HUES6 (cell line): ENCODE results near the gene HIGD1B.
"Not testable (repeated sequence)": the region's sequence is repeated elsewhere in the genome, so short reads cannot be mapped to it uniquely, and the experiment has no call there.

Experiments used
- H3K27ac ChIP-seq: 2 replicates; pipeline ENCODE4 v1.7.0; 2013; ENCODE audit warnings: low read depth, mild to moderate bottlenecking, low read length, inconsistent platforms
- H3K27me3 ChIP-seq: 2 replicates; pipeline ENCODE4 v1.6.1; 2013; ENCODE audit warnings: low read length; ENCODE audit not compliant: control insufficient read depth, insufficient read depth
- H3K36me3 ChIP-seq: 2 replicates; pipeline ENCODE4 v1.6.1; 2013; ENCODE audit warnings: low read length; ENCODE audit not compliant: control insufficient read depth, insufficient read depth
- H3K4me1 ChIP-seq: 2 replicates; pipeline ENCODE4 v1.6.1; 2013; ENCODE audit warnings: low read length; ENCODE audit not compliant: control insufficient read depth, insufficient read depth
- H3K4me3 ChIP-seq: 2 replicates; pipeline ENCODE4 v1.5.1; 2013; ENCODE audit warnings: low read depth, low read length
- H3K9ac ChIP-seq: one replicate; pipeline ENCODE4 v1.6.1; 2013; ENCODE audit warnings: mild to moderate bottlenecking, low read length
- H3K9me3 ChIP-seq: 2 replicates; pipeline ENCODE4 v1.6.1; 2013; ENCODE audit warnings: low read depth, low read length; ENCODE audit not compliant: control insufficient read depth, insufficient read depth

The HIGD1B gene

GRCh38 chr17:44820631-44821212, 27.0 kb upstream of the HIGD1B start:
- H3K9ac ChIP-seq = no peak overlapping the region
- H3K27ac ChIP-seq = no peak overlapping the region
- H3K4me1 ChIP-seq = no peaks in the 10 kb centered on the region

GRCh38 chr17:44825236-44825635, 22.4 kb upstream of the HIGD1B start:
- not testable (repeated sequence) for H3K27me3 ChIP-seq, H3K9ac ChIP-seq, H3K27ac ChIP-seq, H3K4me3 ChIP-seq, H3K9me3 ChIP-seq, H3K36me3 ChIP-seq, H3K4me1 ChIP-seq

More at GRCh38 chr17:44820631-44821212, 27.0 kb upstream of the HIGD1B start:
- no peak overlapping the region for H3K4me3 ChIP-seq
- no peaks in the 10 kb centered on the region for H3K9me3 ChIP-seq
- H3K27me3 ChIP-seq = no peaks in the 10 kb centered on the region
- peaks cover 4% of the 10 kb centered on the region for H3K36me3 ChIP-seq

- H3K4me3 ChIP-seq = no peak overlapping the region
- peaks cover 14% of the 10 kb centered on the region for H3K4me1 ChIP-seq
- no peaks in the 10 kb centered on the region for H3K9me3 ChIP-seq
- H3K36me3 ChIP-seq = no peaks in the 10 kb centered on the region
- no peak overlapping the region for H3K27ac ChIP-seq
- H3K27me3 ChIP-seq = no peaks in the 10 kb centered on the region
- H3K9ac ChIP-seq = no peak overlapping the region
Measured at GRCh38 chr17:44826123-44826790, 21.4 kb upstream of the HIGD1B start.

GRCh38 chr17:44827863-44828262, 19.8 kb upstream of the HIGD1B start:
- no peak overlapping the region for H3K27ac ChIP-seq
- no peaks in the 10 kb centered on the region for H3K27me3 ChIP-seq

GRCh38 chr17:44828919-44829522, 18.7 kb upstream of the HIGD1B start:
- Histone ChIP-seq H3K27ac (peak overlapping the region; percentile 77), H3K27me3 (no peaks in the 10 kb centered on the region), H3K4me1 (peaks cover 26% of the 10 kb centered on the region), H3K9me3 (no peaks in the 10 kb centered on the region), H3K9ac (peak overlapping the region; percentile 91), H3K36me3 (no peaks in the 10 kb centered on the region), H3K4me3 (peak overlapping the region; percentile 78)

More at GRCh38 chr17:44827863-44828262, 19.8 kb upstream of the HIGD1B start:
- H3K4me3 ChIP-seq = peak overlapping the region; percentile 78
- H3K36me3 ChIP-seq = no peaks in the 10 kb centered on the region
- H3K9me3 ChIP-seq = no peaks in the 10 kb centered on the region
- H3K9ac ChIP-seq = no peak overlapping the region
- peaks cover 25% of the 10 kb centered on the region for H3K4me1 ChIP-seq

GRCh38 chr17:44829523-44830358, 17.9 kb upstream of the HIGD1B start, which contains the start of gene GJC1:
Gene GJC1, minus strand, starts transcription at chr17:44830287. Its CDS starts 24,470 bp downstream, at chr17:44805817.
- Histone ChIP-seq H3K9ac (peak within 1 kb of the TSS; percentile 91), H3K27ac (peak within 1 kb of the TSS; percentile 97), H3K4me1 (peaks cover 26% of the 10 kb centered on the region), H3K9me3 (no peaks in the 10 kb centered on the region), H3K36me3 (no peaks in the 10 kb centered on the region), H3K4me3 (peak within 1 kb of the TSS; percentile 78), H3K27me3 (no peaks in the 10 kb centered on the region)

GRCh38 chr17:44830359-44831288, 17.1 kb upstream of the HIGD1B start:
- Histone ChIP-seq H3K4me1 (peaks cover 26% of the 10 kb centered on the region), H3K4me3 (peak overlapping the region; percentile 78), H3K27ac (peak overlapping the region; percentile 97), H3K9ac (peak overlapping the region; percentile 91), H3K36me3 (no peaks in the 10 kb centered on the region), H3K27me3 (no peaks in the 10 kb centered on the region), H3K9me3 (no peaks in the 10 kb centered on the region)

- Histone ChIP-seq H3K4me3 (peak overlapping the region; percentile 78), H3K27ac (peak overlapping the region; percentile 57; the same call in 1 of the 2 replicates), H3K9ac (peak overlapping the region; percentile 91), H3K9me3 (no peaks in the 10 kb centered on the region), H3K36me3 (no peaks in the 10 kb centered on the region), H3K4me1 (peaks cover 26% of the 10 kb centered on the region), H3K27me3 (no peaks in the 10 kb centered on the region)
Measured at GRCh38 chr17:44831371-44831770, 16.3 kb upstream of the HIGD1B start.

- H3K27me3 ChIP-seq = no peaks in the 10 kb centered on the region
- H3K4me1 ChIP-seq = peaks cover 23% of the 10 kb centered on the region
- no peak overlapping the region for H3K4me3 ChIP-seq
- no peaks in the 10 kb centered on the region for H3K36me3 ChIP-seq
- H3K9me3 ChIP-seq = no peaks in the 10 kb centered on the region
- no peak overlapping the region for H3K27ac ChIP-seq
- H3K9ac ChIP-seq = no peak overlapping the region
Measured at GRCh38 chr17:44832805-44833204, 14.9 kb upstream of the HIGD1B start.

- H3K9ac ChIP-seq = no peak overlapping the region
- peaks cover 7% of the 10 kb centered on the region; the same call in 1 of the 2 replicates for H3K4me1 ChIP-seq
- no peak overlapping the region for H3K4me3 ChIP-seq
- no peak overlapping the region for H3K27ac ChIP-seq
- H3K36me3 ChIP-seq = no peaks in the 10 kb centered on the region
- no peaks in the 10 kb centered on the region for H3K27me3 ChIP-seq
- H3K9me3 ChIP-seq = no peaks in the 10 kb centered on the region
Measured at GRCh38 chr17:44837196-44837595, 10.5 kb upstream of the HIGD1B start.
